DND-41 (cell line): ENCODE results near the gene PLA2G4E.

Experiments used
- CTCF ChIP-seq: IDR thresholded peaks from 2 replicates; pipeline ENCODE4 v1.5.1; 2012; ENCODE audit warnings: borderline replicate concordance, low read length, moderate library complexity, mild to moderate bottlenecking; ENCODE audit not compliant: poor library complexity, severe bottlenecking; ENCODE audit errors: extremely low read depth
- EZH2 ChIP-seq: IDR thresholded peaks from 3 replicates; pipeline ENCODE4 v1.6.1; 2012; ENCODE audit warnings: borderline replicate concordance, low read depth, mild to moderate bottlenecking, moderate library complexity, low read length, inconsistent platforms; ENCODE audit not compliant: severe bottlenecking

GRCh38 chr15:41977757-41978383 is 43.0 kb downstream of the PLA2G4E start:
- TF ChIP-seq CTCF (no peak), EZH2 (no peak)
